Lung (tissue), 12 donors: ENCODE data around the gene LHFPL4. TPM values are rescaled to one million over a fixed set of nuclear protein-coding genes. Genes with fewer than 3 reads are reported as not detected.
"Not testable (repeated sequence)": the region's sequence is repeated elsewhere in the genome, so short reads cannot be mapped to it uniquely, and the experiment has no call there.

Source experiments
- ATAC-seq: fragments of 200-7000 bp; cut with Tn5 transposase; one replicate; pipeline ENCODE4 v1.9.1; 2020; ENCODE audit warnings: moderate number of reproducible peaks; ENCODE audit not compliant: insufficient read depth, low FRiP score
- DNase-seq, 3 donors: peaks; one replicate each; pipeline ENCODE4 v3.0.0-alpha.2; 2013 to 2017
- H3K27ac ChIP-seq, 2 donors: one replicate each; pipeline ENCODE4 v1.5.1; 2013; ENCODE audit warnings: mild to moderate bottlenecking in 2 of 2, moderate library complexity in 2 of 2, control low read depth in 1 of 2, inconsistent platforms in 1 of 2, low read depth in 1 of 2, low read length in 1 of 2
- H3K27me3 ChIP-seq, 3 donors: one replicate each; pipeline ENCODE4 v1.5.1; 2013; ENCODE audit warnings: low read length in 2 of 3; ENCODE audit not compliant: control insufficient read depth in 3 of 3, insufficient read depth in 3 of 3
- H3K36me3 ChIP-seq, 4 donors: one replicate each; pipeline ENCODE4 v1.5.1; 2013; ENCODE audit warnings: low read length in 4 of 4, mild to moderate bottlenecking in 1 of 4, moderate library complexity in 1 of 4; ENCODE audit not compliant: control insufficient read depth in 4 of 4, insufficient read depth in 4 of 4
- H3K4me1 ChIP-seq, 5 donors: one replicate each; pipeline ENCODE4 v1.5.1; 2013; ENCODE audit warnings: low read length in 5 of 5, mild to moderate bottlenecking in 2 of 5, moderate library complexity in 1 of 5; ENCODE audit not compliant: control insufficient read depth in 5 of 5, insufficient read depth in 5 of 5
- H3K4me3 ChIP-seq: one replicate; pipeline ENCODE4 v1.5.1; 2013; ENCODE audit warnings: mild to moderate bottlenecking, control low read depth, moderate library complexity
- H3K9ac ChIP-seq, 2 donors: one replicate each; pipeline ENCODE4 v1.5.1; 2013; ENCODE audit warnings: low read length in 2 of 2, control low read depth in 1 of 2; ENCODE audit not compliant: insufficient read depth in 1 of 2
- H3K9me3 ChIP-seq, 4 donors: one replicate each; pipeline ENCODE4 v1.5.1; 2013; ENCODE audit warnings: low read length in 3 of 4, mild to moderate bottlenecking in 1 of 4, moderate library complexity in 1 of 4; ENCODE audit not compliant: control insufficient read depth in 4 of 4, insufficient read depth in 3 of 4
- WGBS, 2 donors: extraction: QIAGEN DNeasy Blood & Tissue Kit; methylation state at CpG; one replicate each; pipeline ENCODE4 v1.1.7; 2013; 5-methylcytosine and 5-hydroxymethylcytosine counted together
- polyA plus RNA-seq, 2 donors: library from polyadenylated mRNA; stranded (reverse); fragments of 200-250 nt; gene quantifications; one replicate each; pipeline ENCODE4 v1.2.1, GENCODE V29; 2013
- total RNA-seq, 2 donors: library from RNA; depleted of rRNA in 1 of 2; stranded (reverse); fragments of >200 nt in 1 of 2; gene quantifications; one replicate each; pipeline ENCODE4 v1.2.1, GENCODE V29; 2014 to 2021
- TF ChIP-seq, protein P1 (sequence below): IDR thresholded peaks from 2 replicates; pipeline ENCODE4 v1.5.1; 2012; ENCODE audit warnings: mild to moderate bottlenecking; ENCODE audit errors: control extremely low read depth, extremely low read depth
- donor health status: control.
- donor health status: control.
- donor health status: Bipolar disorder and iron deficiency.
- donor health status: healthy.
- donor health status: DM: yes; HTN: yes; CAD: no.

The LHFPL4 gene
- total and polyA plus RNA-seq, 4 donors = 0.01 to 0.14 (median 0.02) TPM; not detected in 1

DNA sequence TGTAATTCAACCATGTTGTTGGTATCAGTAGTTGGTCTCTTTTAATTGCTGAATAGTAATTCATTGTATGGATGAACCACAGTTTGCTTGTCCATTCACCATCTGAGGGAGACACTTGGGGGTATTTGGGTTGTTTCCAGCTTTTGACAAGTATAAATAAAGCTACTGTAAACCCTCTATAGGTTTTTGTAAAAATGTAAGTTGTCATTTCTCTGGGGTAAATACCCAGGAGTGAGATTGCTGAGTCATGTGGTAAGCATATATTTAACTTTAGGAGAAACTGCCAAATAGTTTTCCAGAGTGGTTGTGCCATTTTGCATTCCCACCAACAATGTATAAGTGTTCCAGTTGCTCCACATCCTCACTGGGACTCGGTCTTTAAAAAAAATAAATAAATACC, 15.4 kb upstream of the LHFPL4 start:
- DNase-seq = no peak
- no peaks in the 10 kb centered on the region for H3K4me1 ChIP-seq
- no peak overlapping the region for H3K4me3 ChIP-seq
- peaks cover 0 to 4% (median 0%) of the 10 kb centered on the region in 4 donors for H3K9me3 ChIP-seq
- no peak for ATAC-seq
- no peaks in the 10 kb centered on the region for H3K27me3 ChIP-seq
- TF ChIP-seq, protein P1, sequence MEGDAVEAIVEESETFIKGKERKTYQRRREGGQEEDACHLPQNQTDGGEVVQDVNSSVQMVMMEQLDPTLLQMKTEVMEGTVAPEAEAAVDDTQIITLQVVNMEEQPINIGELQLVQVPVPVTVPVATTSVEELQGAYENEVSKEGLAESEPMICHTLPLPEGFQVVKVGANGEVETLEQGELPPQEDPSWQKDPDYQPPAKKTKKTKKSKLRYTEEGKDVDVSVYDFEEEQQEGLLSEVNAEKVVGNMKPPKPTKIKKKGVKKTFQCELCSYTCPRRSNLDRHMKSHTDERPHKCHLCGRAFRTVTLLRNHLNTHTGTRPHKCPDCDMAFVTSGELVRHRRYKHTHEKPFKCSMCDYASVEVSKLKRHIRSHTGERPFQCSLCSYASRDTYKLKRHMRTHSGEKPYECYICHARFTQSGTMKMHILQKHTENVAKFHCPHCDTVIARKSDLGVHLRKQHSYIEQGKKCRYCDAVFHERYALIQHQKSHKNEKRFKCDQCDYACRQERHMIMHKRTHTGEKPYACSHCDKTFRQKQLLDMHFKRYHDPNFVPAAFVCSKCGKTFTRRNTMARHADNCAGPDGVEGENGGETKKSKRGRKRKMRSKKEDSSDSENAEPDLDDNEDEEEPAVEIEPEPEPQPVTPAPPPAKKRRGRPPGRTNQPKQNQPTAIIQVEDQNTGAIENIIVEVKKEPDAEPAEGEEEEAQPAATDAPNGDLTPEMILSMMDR = no peak
- no peaks in the 10 kb centered on the region for H3K36me3 ChIP-seq
- no peak overlapping the region for H3K27ac ChIP-seq
- 90 to 95% methylated on average over 1 of the region's 1 CpG for WGBS, 2 donors
- H3K9ac ChIP-seq = no peak overlapping the region

DNA sequence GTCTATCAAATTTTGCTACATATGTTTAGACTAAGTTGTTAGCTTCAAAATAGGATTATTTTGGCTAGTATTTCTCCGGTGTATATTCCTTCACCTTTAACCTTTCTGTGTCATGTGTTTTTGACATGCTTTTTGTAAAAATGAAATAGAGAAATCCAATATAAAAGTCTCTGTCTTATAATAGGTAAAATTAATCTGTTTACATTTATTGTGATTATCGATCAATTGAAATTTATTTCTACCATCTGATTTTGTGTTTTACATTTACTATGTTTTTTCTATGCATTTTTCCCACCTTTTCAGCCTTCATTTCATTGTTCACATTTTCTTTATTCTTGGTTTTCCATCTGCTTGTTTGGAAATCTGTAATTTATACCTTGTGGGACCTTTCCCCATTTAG, 11.7 kb upstream of the LHFPL4 start:
- WGBS, 2 donors = 91 to 92% methylated on average over 2 of the region's 2 CpGs
- H3K4me1 ChIP-seq = no peaks in the 10 kb centered on the region
- H3K36me3 ChIP-seq = no peaks in the 10 kb centered on the region
- TF ChIP-seq, protein P1 = no peak
- H3K4me3 ChIP-seq = no peak overlapping the region
- peaks cover 0 to 4% (median 0%) of the 10 kb centered on the region in 4 donors for H3K9me3 ChIP-seq
- no peaks in the 10 kb centered on the region for H3K27me3 ChIP-seq
- no peak overlapping the region for H3K9ac ChIP-seq
- DNase-seq (no peak), ATAC-seq (no peak)
- H3K27ac ChIP-seq = no peak overlapping the region

DNA sequence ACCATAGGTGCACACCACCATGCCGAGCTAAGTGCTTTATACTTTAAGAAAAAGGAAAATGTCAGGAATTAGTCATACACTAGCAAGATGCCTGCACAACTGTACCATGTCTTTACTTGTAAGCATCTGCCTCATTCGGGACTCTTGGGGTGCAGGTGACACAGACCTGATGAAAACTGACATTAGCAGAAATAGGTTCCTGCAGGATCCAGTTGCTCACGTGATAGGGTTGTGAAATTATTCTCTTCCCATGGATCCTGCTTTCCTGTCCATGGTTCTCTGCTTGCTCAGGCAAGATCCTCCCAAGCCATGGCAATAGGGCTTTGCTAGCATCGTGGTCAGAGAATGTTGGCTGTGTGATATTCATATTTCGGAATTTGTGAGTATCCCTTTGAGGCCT, 10.2 kb upstream of the LHFPL4 start:
- TF ChIP-seq, protein P1 = no peak

DNA sequence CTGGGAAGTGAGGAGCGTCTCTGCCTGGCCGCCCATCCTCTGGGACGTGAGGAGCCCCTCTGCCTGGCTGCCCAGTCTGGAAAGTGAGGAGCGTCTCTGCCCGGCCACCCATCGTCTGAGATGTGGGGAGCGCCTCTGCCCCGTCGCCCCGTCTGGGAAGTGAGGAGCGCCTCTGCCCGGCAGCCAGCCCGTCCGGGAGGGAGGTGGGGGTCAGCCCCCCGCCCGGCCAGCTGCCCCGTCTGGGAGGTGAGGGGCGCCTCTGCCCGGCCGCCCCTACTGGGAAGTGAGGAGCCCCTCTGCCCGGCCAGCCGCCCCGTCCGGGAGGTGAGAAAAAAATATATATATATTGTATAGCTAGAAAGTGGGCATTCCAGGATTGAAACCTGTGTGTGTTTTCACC, 6.4 kb upstream of the LHFPL4 start:
- not testable (repeated sequence) for H3K36me3 ChIP-seq, ATAC-seq, H3K4me3 ChIP-seq, H3K9me3 ChIP-seq, DNase-seq, H3K4me1 ChIP-seq, H3K27ac ChIP-seq, H3K9ac ChIP-seq, H3K27me3 ChIP-seq
- WGBS, 2 donors = 92 to 97% methylated on average over 21 to 24 of the region's 24 CpGs

More for the DNA sequence above, 10.2 kb upstream of the LHFPL4 start:
- no peaks in the 10 kb centered on the region for H3K4me1 ChIP-seq
- no peak overlapping the region for H3K4me3 ChIP-seq
- no peaks in the 10 kb centered on the region for H3K27me3 ChIP-seq
- ATAC-seq (no peak), DNase-seq (no peak)
- H3K36me3 ChIP-seq = no peaks in the 10 kb centered on the region
- no peak overlapping the region for H3K9ac ChIP-seq
- peaks cover 0 to 4% (median 0%) of the 10 kb centered on the region in 4 donors for H3K9me3 ChIP-seq
- WGBS, 2 donors = 82 to 83% methylated on average over 5 of the region's 5 CpGs
- no peak overlapping the region for H3K27ac ChIP-seq
